Spleen (tissue), 7 donors: ENCODE measurements around the gene CCL21.

ENCODE experiments used
- CTCF ChIP-seq, 11 experiments: fragments of 200-600 bp in 7 of 11; fragments of 450-650 bp in 4 of 11; sonication (generic) in 4 of 11; IDR thresholded peaks in 8 of 11; conservative IDR thresholded peaks in 3 of 11; 1 replicate in 7 of 11; 2 replicates in 4 of 11; pipeline versions ENCODE4 v1.4.0 to v1.8.0; 2016 to 2021; ENCODE audit warnings: antibody characterized with exemption in 11 of 11, inconsistent platforms in 4 of 11, mild to moderate bottlenecking in 1 of 11
- POLR2AphosphoS5 ChIP-seq, 3 donors: sonication (generic); formaldehyde crosslinking; IDR thresholded peaks; one replicate each; pipeline ENCODE4 v1.5.1; 2017; ENCODE audit warnings: antibody characterized with exemption in 3 of 3
- donor health status: DM: no; HTN: no; CAD: no; lungs with moderate emphysema.
- donor health status: DM: no; HTN: no; CAD: no.
- donor health status: DM: no; HTN: no; CAD: no.

- no peak for TF ChIP-seq CTCF (IDR thresholded peaks at IDR 0.05 in 8 of 11, conservative IDR thresholded peaks at IDR 0.05 in 3 of 11)
- no peak for TF ChIP-seq POLR2AphosphoS5 (IDR thresholded peaks at IDR 0.05)
These were observed 47.2 kb downstream of the CCL21 start, which contains the start of gene CCL27 for GRCh38 chr9:34662526-34663302.
